Sigmoid colon (tissue), 4 donors: ENCODE data around the gene CAPN2.

Experiments
- CTCF ChIP-seq, 4 experiments: fragments of 450-650 bp in 3 of 4; fragments of 200-600 bp in 1 of 4; IDR thresholded peaks; one replicate each; pipeline ENCODE4 v1.5.1; 2016 to 2019; ENCODE audit warnings: antibody characterized with exemption in 4 of 4, mild to moderate bottlenecking in 3 of 4, moderate library complexity in 2 of 4
- EP300 ChIP-seq, 4 donors: sonication (generic); formaldehyde crosslinking; IDR thresholded peaks; one replicate each; pipeline ENCODE4 v1.6.1; 2017; ENCODE audit warnings: antibody characterized with exemption in 4 of 4
- POLR2A ChIP-seq, 2 donors: fragments of 450-650 bp; IDR thresholded peaks; one replicate each; pipeline ENCODE4 v1.6.1; 2016; ENCODE audit warnings: antibody characterized with exemption in 2 of 2, mild to moderate bottlenecking in 2 of 2, moderate library complexity in 2 of 2

DNA sequence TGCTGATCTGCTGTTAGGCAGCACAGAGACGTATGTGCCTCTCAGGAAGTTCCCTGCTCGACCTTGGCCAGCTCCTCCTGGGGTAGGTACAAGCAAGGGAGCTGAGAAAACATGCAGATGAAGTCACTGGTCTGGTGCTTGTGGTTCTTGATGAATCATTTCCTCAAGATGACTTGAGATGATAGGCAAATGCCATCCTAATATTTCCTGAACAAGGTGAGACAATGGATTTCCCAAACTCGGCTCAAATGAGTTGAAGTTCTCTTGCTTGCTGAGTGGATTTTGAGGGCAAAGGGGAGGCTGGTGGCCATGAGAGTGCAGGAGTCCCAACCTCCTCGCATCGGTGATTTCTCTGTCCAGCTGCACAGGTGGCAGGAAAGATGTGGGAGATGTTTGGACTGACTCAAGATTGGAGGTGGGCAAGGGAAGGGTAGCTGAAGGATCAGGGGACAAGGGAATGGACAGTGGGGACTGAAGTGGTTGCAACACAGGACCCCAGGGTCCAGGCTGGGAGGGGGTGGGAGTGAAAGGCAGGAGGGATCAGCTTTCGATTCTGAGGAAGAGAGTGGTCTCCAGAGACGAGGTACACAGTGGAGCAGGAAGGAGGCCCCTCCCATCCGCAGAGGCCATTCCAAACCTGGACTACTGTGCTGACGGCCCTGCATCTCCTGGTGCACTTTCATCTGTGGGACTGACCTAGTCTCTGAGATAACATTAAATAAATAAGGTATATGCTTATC lies 63.9 kb downstream of the CAPN2 start:
- no peak for TF ChIP-seq POLR2A (IDR thresholded peaks at IDR 0.05)
- no peak for TF ChIP-seq CTCF (IDR thresholded peaks at IDR 0.05)
- no peak for TF ChIP-seq EP300 (IDR thresholded peaks at IDR 0.05)
